ENCODE data around the gene GALP.
"Not testable (repeated sequence)": the region's sequence is repeated elsewhere in the genome, so short reads cannot be mapped to it uniquely, and the experiment has no call there.

GALP gene

DNA sequence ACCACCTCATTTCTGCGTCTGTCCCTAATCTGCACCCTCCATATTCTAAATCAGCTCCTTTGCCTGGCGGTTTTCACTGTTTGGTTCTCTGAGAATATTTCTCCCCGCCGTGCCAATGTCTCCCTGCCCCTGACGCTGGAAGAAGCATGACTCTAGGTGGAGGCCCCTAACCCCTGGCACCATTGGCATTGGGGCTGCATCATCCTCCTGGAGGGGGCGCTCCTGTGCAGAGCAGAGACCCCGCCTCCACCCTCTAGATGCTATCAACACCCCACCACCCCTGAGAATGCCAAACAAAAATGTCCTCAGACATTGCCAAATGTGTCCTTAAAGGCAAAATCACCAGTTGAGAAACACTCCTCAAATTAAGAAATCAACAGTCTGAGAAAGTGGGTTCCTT, 15.3 kb downstream of the GALP start:
- DNase-seq (ENCODE audit: low spot score): no peak

DNA sequence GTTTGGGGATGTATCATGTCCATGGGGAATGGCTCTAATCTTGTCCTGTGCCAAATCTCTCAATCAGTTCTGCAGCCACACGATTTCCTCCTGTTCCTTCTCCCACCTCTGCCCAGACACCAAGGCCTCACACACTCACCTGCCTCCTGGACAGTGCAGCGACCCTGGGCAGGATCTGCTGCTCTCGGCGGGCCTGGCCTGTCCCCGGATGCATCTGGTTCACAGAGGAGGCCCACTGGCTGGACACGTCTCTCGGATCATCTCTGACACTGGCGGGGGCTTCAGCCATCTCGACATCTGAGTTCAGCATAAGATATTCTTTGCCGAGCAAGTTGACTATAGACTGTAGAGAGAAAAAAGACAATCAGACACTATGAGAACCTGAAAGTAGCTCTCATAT, 15.9 kb downstream of the GALP start:
- no peak for DNase-seq (ENCODE audit: low spot score)

DNA sequence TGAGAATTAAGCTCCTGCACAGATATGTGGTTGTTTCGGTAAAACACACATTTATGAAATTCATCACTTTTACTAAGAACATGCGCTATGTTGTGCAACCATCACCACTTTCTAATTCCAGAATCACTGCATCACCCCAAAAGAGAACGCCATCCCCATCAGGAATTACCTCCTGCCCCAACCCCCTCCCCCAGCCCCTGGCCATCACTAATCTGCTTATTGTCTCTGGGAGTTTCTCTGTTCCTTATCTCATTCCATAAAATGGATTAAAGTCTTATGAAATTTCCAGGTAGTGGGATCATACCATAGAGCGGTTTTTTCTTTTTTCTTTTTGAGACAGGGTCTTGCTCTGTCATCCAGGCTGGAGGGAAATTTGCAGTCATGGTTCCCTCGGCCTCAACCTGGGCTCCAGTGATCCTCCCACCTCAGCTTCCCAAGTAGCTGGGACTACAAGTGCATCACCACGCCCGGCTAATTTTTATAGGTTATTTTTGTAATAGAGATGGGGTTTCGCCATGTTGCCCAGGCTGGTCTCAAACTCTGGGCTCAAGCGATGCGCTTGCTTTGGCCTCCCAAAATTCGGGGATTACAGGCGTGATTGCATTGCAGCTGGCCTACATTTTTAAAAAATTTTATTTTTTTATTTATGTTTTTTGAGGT, 18.3 kb downstream of the GALP start:
- no peak for DNase-seq (ENCODE audit: low spot score)

DNA sequence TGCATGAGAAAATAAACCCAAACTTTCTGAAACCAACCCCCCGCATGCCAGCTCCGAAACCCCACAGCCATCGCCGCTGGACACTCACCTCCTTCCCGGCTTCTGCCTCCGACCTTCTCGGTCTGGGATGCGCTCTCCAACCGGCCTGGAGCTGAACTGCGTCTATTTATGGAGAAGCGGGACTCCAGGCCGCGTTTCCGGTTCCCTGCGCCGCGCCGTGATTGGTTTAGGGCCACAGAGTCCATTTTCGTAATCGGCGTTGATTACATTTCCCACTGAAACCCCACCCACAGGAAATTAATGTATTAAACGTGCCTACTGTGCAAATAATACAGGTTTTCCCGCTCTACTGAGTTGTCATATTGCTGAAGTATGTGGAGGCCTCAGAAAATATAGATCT, 21.8 kb downstream of the GALP start, which contains the start of gene ZSCAN5B:
ZSCAN5B (minus strand) TSS at position 138 of the 400 bp plus-strand sequence. CDS start 4,731 bp downstream, outside the sequence.
- not testable (repeated sequence) for DNase-seq (ENCODE audit: low spot score)

DNA sequence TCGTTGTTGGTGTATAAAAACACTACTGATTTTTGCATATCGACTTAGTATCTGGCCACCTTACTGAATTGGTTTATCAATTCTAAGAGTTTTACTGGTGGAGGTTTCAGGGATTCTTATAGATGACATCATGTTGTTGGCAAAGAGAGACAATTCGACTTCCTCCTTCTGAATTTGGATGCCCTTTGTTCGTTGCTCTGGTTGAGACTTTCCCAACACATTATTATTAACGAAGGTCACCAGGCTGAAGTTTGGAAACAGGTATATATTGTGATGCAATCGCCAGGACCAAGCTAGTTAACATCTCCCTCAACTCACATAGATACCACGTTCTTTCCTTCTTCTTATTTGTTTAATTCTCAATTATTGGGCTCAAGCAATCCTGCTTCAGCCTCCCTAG, 23.9 kb downstream of the GALP start:
- no peak for DNase-seq (ENCODE audit: low spot score)

DNA sequence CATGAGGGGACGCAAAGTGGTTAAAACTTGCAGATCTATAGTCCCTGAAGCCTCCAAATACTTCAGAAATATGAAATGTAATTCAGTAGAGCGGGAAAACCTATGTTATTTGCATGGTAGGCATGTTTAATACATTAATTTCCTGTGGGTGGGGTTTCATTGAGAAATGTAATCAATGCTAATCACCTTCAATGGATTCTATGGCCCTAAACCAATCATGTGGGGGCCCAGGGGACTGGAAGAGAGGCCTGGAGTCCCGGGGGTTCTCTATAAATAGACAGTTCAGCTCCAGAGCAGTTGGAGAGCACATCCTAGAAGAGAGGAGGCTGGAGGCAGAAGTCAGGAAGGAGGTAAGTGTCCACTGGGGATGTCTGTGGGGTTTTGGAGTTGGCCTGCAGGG, 26.2 kb downstream of the GALP start, which contains the start of gene ZSCAN5C:
ZSCAN5C (plus strand) TSS at position 301 of the 400 bp plus-strand sequence. CDS start 3,641 bp downstream, outside the sequence.
- no peak for DNase-seq (ENCODE audit: low spot score)

DNA sequence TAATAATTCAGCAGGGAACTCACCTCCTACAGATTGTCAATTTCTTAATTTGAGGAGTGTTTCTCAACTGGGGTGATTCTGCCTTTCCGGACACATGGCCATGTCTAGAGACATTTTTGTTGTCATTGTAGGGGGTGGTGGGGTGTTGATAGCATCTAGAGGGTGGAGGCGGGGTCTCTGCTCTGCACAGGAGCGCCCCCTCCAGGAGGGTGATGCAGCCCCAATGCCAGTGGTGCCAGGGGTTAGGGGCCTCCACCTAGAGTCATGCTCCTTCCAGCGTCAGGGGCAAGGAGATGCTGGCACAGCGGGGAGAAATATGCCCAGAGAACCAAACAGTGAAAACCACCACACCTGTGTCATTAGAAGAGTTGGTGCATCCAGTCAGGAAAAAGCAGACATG, 31.8 kb downstream of the GALP start:
- not testable (repeated sequence) for DNase-seq (ENCODE audit: low spot score)

DNA sequence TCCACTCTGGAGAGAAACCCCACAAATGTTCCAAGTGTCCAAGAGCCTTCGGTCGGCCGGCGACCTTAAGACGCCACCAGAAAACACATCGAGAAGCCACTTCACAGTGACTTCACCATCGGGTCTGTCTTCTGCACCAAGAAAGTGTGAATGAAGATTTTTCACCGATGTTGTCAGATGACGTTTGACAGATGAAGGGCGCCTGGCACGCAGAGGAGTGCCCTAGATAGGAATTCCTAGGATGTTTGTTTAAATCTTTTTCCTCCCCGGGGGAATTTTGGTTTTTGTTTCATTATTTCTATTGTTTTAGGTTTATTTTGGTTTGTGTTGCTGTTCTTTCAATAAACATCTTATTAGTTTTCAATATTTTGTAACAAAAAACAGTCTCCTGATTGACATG, 33.3 kb downstream of the GALP start:
- DNase-seq (ENCODE audit: low spot score): no peak

DNA sequence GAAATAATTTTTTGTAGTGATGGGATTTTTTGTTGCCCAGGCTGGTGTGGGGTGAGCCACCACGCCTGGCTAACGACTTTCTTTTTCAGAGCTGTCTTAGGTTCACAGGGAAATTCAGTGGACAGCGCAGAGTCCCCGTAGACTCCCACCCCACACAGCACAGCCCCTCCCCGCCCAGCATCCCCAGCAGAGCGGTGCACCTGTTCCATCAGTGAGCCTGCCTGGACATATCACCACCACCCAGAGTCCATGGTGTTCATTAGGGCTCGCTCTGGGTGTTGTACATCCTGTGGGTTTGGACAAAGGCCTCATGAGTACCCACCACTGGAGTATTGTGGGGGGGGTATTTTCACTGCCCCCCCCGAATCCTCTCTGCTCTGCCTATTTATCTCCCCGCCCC, 34.2 kb downstream of the GALP start:
- DNase-seq (ENCODE audit: low spot score): not testable (repeated sequence)

DNA sequence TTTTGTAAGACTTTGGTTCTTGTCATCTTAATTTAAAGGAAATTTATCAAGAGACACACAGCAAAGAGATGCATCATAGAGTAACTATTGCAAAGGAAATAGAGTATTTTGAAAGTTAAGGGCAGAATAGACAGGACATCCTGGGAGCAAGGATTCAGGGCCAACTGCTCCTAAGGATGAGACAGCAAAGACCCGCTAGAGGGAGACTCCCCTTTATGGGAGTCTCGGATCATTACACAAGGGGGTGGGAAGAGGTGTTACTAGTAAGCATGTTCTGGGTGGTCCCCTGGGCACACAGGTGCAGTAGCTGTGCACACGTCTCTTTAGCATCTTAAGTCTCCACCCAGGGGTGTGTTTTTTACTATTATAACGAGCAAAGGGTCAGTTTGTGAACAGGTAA, 35.9 kb downstream of the GALP start:
- no peak for DNase-seq (ENCODE audit: low spot score)

DNA sequence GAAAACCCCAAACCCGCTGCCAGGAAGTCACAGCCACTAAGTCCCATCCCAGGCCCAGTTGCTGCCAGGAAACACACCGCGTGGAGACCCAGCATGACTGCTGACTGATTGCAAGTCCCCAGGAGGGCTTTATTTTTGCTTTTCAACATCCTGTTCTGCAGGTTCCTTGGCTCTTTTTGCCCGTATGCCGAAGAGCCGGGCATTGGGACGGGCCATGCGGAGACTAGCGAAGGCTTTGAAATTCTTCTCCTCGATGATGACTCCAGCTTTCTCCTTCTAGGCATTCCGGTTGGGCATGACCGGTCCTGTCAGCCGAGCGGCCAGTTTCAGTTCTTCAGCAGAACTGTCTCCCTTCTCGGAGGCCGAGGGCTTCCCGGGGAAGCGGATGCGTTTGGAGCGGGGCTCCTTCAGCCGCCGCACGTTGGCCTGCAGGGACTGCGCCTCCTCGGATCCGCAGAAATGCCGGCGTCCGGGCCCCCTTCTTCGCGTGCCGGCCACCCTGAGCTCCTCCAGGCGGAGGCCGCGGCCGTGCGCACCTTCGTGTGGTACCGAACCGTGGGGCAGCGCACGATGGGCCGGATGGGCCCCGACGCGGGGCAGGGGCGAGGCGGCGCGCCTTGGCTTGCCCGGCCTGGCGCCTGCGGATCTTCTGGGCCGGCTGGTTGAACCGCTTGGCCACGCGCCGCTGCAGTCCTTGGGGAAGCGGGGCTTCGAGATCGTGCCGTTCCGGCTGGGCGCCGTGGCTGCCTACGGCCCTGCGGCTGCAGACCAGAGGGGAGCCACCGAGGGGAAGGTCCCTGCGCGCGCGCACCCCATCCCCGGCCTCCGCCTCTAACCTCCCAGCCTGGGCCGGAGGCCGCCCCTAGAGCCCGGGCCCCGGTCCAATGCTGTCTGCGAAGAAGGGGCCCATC, 41.5 kb downstream of the GALP start:
- no peak for DNase-seq (ENCODE audit: low spot score)

DNA sequence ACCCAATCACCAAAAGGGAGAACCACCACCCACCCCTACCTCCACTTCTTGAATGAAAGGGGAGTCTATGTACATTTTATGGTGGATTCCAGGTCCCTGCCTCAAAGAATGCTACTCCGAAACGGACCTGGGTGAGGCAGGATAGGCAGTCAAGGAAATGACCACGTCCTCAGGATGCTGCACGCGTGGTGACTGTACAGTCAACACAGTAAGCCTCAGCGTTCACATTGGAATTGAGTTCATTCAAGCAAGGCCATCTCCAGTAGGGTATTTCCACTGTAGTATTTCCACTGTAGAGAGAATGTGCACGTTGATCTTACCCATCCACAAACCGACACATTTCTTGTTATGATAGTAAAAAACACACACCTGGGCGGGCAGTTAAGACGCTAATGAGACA, 43.2 kb downstream of the GALP start:
- DNase-seq (ENCODE audit: low spot score): no peak

DNA sequence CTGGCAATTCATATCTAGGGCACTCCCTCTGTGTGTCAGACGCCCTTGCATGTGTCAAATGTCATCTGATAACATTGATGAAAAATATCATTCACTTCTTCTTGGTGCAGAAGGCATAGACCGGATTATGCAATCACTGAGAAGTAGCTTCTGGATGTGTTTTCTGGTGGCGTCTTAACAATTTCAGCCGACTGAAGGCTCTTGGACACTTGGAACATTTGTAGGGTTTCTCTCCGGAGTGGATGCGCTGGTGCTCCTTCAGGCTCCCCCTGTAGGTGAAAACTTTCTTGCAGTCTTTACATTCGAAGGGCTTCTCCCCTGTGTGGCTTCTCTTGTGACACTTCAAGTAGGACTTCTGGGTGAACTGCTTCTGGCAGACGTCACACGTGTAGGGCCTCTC, 45.6 kb downstream of the GALP start:
- DNase-seq (ENCODE audit: low spot score): not testable (repeated sequence)

DNA sequence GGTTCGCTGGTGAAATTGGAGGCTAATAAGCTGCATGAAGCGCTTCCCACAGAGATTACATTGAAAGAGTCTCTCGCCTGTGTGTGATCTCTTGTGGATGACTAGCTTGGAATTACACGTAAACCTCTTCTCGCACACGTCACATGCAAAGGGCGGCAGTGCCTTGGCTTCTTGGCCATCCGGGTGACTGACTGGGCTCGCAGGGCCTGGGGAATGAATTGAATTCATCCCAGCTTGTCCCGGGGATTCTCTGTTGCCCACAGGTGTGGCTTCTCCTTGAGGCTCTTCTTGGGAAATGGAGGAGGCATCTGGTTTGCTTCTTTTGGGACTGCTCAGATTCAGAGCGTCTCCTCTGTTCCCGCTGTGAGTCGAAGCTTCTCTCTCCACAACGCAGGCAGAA, 46.0 kb downstream of the GALP start:
- no peak for DNase-seq (ENCODE audit: low spot score)

DNA sequence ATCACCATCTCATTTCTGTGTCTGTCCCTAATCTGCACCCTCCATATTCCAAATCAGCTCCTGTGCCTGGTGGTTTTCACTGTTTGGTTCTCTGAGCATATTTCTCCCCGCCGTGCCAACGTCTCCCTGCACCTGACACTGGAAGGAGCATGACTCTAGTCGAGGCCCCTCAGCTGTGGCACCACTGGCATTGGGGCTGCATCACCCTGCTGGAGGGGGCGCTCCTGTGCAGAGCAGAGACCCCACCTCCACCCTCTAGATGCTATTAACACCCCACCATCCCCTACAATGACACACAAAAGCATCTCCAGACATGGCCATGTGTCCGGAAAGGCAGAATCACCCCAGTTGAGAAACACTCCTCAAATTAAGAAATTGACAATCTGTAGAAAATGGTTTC, 47.1 kb downstream of the GALP start:
- no peak for DNase-seq (ENCODE audit: low spot score)

DNA sequence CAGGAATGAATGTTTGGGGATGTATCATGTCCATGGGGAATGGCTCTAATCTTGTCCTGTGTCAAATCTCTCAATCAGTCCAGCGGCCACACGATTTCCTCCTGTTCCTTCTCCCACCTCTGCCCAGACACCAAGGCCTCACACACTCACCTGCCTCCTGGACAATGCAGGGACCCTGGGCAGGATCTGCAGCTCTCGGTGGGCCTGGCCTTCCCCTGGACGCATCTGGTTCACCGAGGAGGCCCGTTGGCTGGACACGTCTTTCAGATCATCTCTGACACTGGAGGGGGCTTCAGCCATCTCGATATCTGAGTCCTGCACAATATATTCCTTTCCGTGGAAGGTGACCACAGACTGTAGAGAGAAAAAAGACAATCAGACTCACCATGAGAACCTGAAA, 47.7 kb downstream of the GALP start:
- no peak for DNase-seq (ENCODE audit: low spot score)

Measured in globus pallidus (tissue), 1 donor.